ENCODE data around the gene HMGN4.
"Not testable (repeated sequence)": the region's sequence is repeated elsewhere in the genome, so short reads cannot be mapped to it uniquely, and the experiment has no call there.

Gene HMGN4

GRCh38 chr6:26522486-26523228 is 15.5 kb upstream of the HMGN4 start:
- DNase-seq = peak; percentile 4

- DNase-seq = not testable (repeated sequence)
Measured at GRCh38 chr6:26524314-26524713, 13.9 kb upstream of the HMGN4 start.

- DNase-seq = no peak
Measured at GRCh38 chr6:26524722-26525370, 13.3 kb upstream of the HMGN4 start.

- no peak for DNase-seq
Measured at GRCh38 chr6:26525838-26526237, 12.3 kb upstream of the HMGN4 start.

- no peak for DNase-seq
Measured at GRCh38 chr6:26526928-26527327, 11.2 kb upstream of the HMGN4 start.

GRCh38 chr6:26530203-26530602 is 8.0 kb upstream of the HMGN4 start:
- no peak for DNase-seq

GRCh38 chr6:26531897-26532296 is 6.3 kb upstream of the HMGN4 start:
- DNase-seq = no peak

- DNase-seq = peak; percentile 84
Measured at GRCh38 chr6:26532699-26533531, 5.3 kb upstream of the HMGN4 start.

- DNase-seq = no peak
Measured at GRCh38 chr6:26533532-26533931, 4.6 kb upstream of the HMGN4 start.

GRCh38 chr6:26534681-26535465 is 3.3 kb upstream of the HMGN4 start:
- DNase-seq = no peak

GRCh38 chr6:26536571-26537159 is 1.5 kb upstream of the HMGN4 start:
- no peak for DNase-seq

- DNase-seq = peak; percentile 92
Measured at GRCh38 chr6:26537160-26537845, 863 bp upstream of the HMGN4 start.

GRCh38 chr6:26538572-26538902 is 371 bp downstream of the HMGN4 start:
- DNase-seq = no peak

- DNase-seq = no peak
Measured at GRCh38 chr6:26539071-26539615, 977 bp downstream of the HMGN4 start.

GRCh38 chr6:26541579-26541978 is 3.4 kb downstream of the HMGN4 start:
- DNase-seq = no peak

- no peak for DNase-seq
Measured at GRCh38 chr6:26543953-26544352, 5.8 kb downstream of the HMGN4 start.

- DNase-seq = peak; percentile 28
Measured at GRCh38 chr6:26544473-26544872, 6.3 kb downstream of the HMGN4 start.

- DNase-seq = no peak
Measured at GRCh38 chr6:26545627-26546026, 7.5 kb downstream of the HMGN4 start.

GRCh38 chr6:26547363-26547762 is 9.2 kb downstream of the HMGN4 start:
- DNase-seq = not testable (repeated sequence)

GRCh38 chr6:26550250-26550993 is 12.3 kb downstream of the HMGN4 start:
- peak; percentile 51 for DNase-seq

- DNase-seq = no peak
Measured at GRCh38 chr6:26552205-26552604, 14.0 kb downstream of the HMGN4 start.

All from NCI-H774 (cell line).